ENCODE measurements around the gene DLL1.

Gene DLL1

GRCh38 chr6:170305805-170306323 is 15.0 kb upstream of the DLL1 start:
- peak overlapping the region; percentile 98 for H3K4me3 Mint-ChIP-seq
- CTCF ChIA-PET = interaction anchor here (0.7 kb wide), 1 partner anchor 8 kb away, joined by 3 read pairs; no protein-coding TSS in a partner anchor
- peak overlapping the region; percentile 52 for H3K27ac Mint-ChIP-seq
- DNase-seq = no peak
- peaks cover 34% of the 10 kb centered on the region for H3K27me3 Mint-ChIP-seq
- peaks cover 25% of the 10 kb centered on the region for H3K36me3 Mint-ChIP-seq
- H3K9me3 Mint-ChIP-seq = peaks cover 6% of the 10 kb centered on the region
- H3K4me1 Mint-ChIP-seq = peaks cover 32% of the 10 kb centered on the region

- H3K4me1 Mint-ChIP-seq = peaks cover 5% of the 10 kb centered on the region
- H3K27ac Mint-ChIP-seq = no peak overlapping the region
- H3K4me3 Mint-ChIP-seq = no peak overlapping the region
- H3K9me3 Mint-ChIP-seq = peaks cover 6% of the 10 kb centered on the region
- peaks cover 11% of the 10 kb centered on the region for H3K36me3 Mint-ChIP-seq
- DNase-seq = no peak
- H3K27me3 Mint-ChIP-seq = peaks cover 80% of the 10 kb centered on the region
- CTCF ChIA-PET = interaction anchor here (1.2 kb wide), 1 partner anchor 10 kb away, joined by 5 read pairs; no protein-coding TSS in a partner anchor
These were observed 10.3 kb upstream of the DLL1 start for GRCh38 chr6:170301184-170301583.

GRCh38 chr6:170298688-170299087 is 7.8 kb upstream of the DLL1 start:
- H3K27ac Mint-ChIP-seq = no peak overlapping the region
- peaks cover 92% of the 10 kb centered on the region for H3K27me3 Mint-ChIP-seq
- peaks cover 14% of the 10 kb centered on the region for H3K4me1 Mint-ChIP-seq
- H3K4me3 Mint-ChIP-seq = no peak overlapping the region
- peaks cover 11% of the 10 kb centered on the region for H3K36me3 Mint-ChIP-seq
- CTCF ChIA-PET = interaction anchor here (0.7 kb wide), 1 partner anchor 229 kb away, joined by 3 read pairs; no protein-coding TSS in a partner anchor
- peaks cover 6% of the 10 kb centered on the region for H3K9me3 Mint-ChIP-seq
- no peak for DNase-seq

- Mint-ChIP-seq H3K36me3 (peaks cover 11% of the 10 kb centered on the region), H3K4me3 (no peak overlapping the region), H3K4me1 (peaks cover 23% of the 10 kb centered on the region), H3K9me3 (peaks cover 6% of the 10 kb centered on the region), H3K27me3 (peaks cover 97% of the 10 kb centered on the region), H3K27ac (no peak overlapping the region)
- CTCF ChIA-PET = interaction anchor here (0.6 kb wide), 1 partner anchor 8 kb away, joined by 3 read pairs; no protein-coding TSS in a partner anchor
- no peak for DNase-seq
These were observed 6.9 kb upstream of the DLL1 start for GRCh38 chr6:170297576-170298330.

GRCh38 chr6:170296746-170297575 is 6.1 kb upstream of the DLL1 start:
- Mint-ChIP-seq H3K36me3 (peaks cover 8% of the 10 kb centered on the region), H3K4me1 (peaks cover 31% of the 10 kb centered on the region), H3K27me3 (peaks cover 99% of the 10 kb centered on the region), H3K9me3 (peaks cover 6% of the 10 kb centered on the region), H3K4me3 (no peak overlapping the region), H3K27ac (no peak overlapping the region)
- DNase-seq = no peak
- CTCF ChIA-PET = interaction anchor here (0.6 kb wide), 1 partner anchor 9 kb away, joined by 3 read pairs; no protein-coding TSS in a partner anchor

- CTCF ChIA-PET = no interaction called here
- Mint-ChIP-seq H3K9me3 (peaks cover under 1% of the 10 kb centered on the region), H3K36me3 (peaks cover 5% of the 10 kb centered on the region), H3K27ac (no peak overlapping the region), H3K4me3 (no peak overlapping the region), H3K27me3 (peaks cover 99% of the 10 kb centered on the region), H3K4me1 (peaks cover 34% of the 10 kb centered on the region)
- DNase-seq = no peak
These were observed 5.5 kb upstream of the DLL1 start for GRCh38 chr6:170296423-170296745.

- peak overlapping the region; percentile 64 for H3K4me3 Mint-ChIP-seq
- H3K27ac Mint-ChIP-seq = no peak overlapping the region
- H3K36me3 Mint-ChIP-seq = peaks cover 2% of the 10 kb centered on the region
- peaks cover 34% of the 10 kb centered on the region for H3K4me1 Mint-ChIP-seq
- H3K27me3 Mint-ChIP-seq = peaks cover 99% of the 10 kb centered on the region
- CTCF ChIA-PET = no interaction called here
- DNase-seq = peak; percentile 57
- H3K9me3 Mint-ChIP-seq = no peaks in the 10 kb centered on the region
These were observed 4.9 kb upstream of the DLL1 start for GRCh38 chr6:170295510-170296422.

- no peak for DNase-seq
- Mint-ChIP-seq H3K27ac (no peak overlapping the region), H3K9me3 (no peaks in the 10 kb centered on the region), H3K4me1 (peaks cover 39% of the 10 kb centered on the region), H3K4me3 (peak overlapping the region; percentile 43), H3K27me3 (peaks cover 99% of the 10 kb centered on the region), H3K36me3 (peaks cover 3% of the 10 kb centered on the region)
- CTCF ChIA-PET = no interaction called here
These were observed 4.1 kb upstream of the DLL1 start for GRCh38 chr6:170294813-170295509.

- H3K4me3 Mint-ChIP-seq = no peak overlapping the region
- no peak overlapping the region for H3K27ac Mint-ChIP-seq
- no peak for DNase-seq
- H3K36me3 Mint-ChIP-seq = peaks cover 2% of the 10 kb centered on the region
- CTCF ChIA-PET = interaction anchor here (0.6 to 3.4 kb wide), 4 partner anchors 9 to 504 kb away, joined by 3 to 20 read pairs (median 6); no protein-coding TSS in a partner anchor
- H3K4me1 Mint-ChIP-seq = peaks cover 40% of the 10 kb centered on the region
- peaks cover 99% of the 10 kb centered on the region for H3K27me3 Mint-ChIP-seq
- H3K9me3 Mint-ChIP-seq = no peaks in the 10 kb centered on the region
These were observed 3.4 kb upstream of the DLL1 start for GRCh38 chr6:170294298-170294730.

GRCh38 chr6:170293341-170294231 is 2.7 kb upstream of the DLL1 start:
- Mint-ChIP-seq H3K36me3 (peaks cover 2% of the 10 kb centered on the region), H3K9me3 (no peaks in the 10 kb centered on the region), H3K27ac (no peak overlapping the region), H3K4me1 (peaks cover 44% of the 10 kb centered on the region), H3K27me3 (peaks cover 99% of the 10 kb centered on the region), H3K4me3 (no peak overlapping the region)
- CTCF ChIA-PET = interaction anchor here (0.6 to 3.4 kb wide), 7 partner anchors 10 to 504 kb away, joined by 3 to 20 read pairs (median 3); no protein-coding TSS in a partner anchor
- no peak for DNase-seq

- H3K27ac Mint-ChIP-seq = no peak overlapping the region
- no peak for DNase-seq
- CTCF ChIA-PET = interaction anchor here (0.7 to 3.4 kb wide), 8 partner anchors 8 to 502 kb away, joined by 3 to 20 read pairs (median 3); no protein-coding TSS in a partner anchor
- H3K27me3 Mint-ChIP-seq = peaks cover 99% of the 10 kb centered on the region
- H3K4me1 Mint-ChIP-seq = peaks cover 49% of the 10 kb centered on the region
- no peaks in the 10 kb centered on the region for H3K9me3 Mint-ChIP-seq
- H3K36me3 Mint-ChIP-seq = peaks cover 2% of the 10 kb centered on the region
- peak overlapping the region; percentile 62 for H3K4me3 Mint-ChIP-seq
These were observed 1.7 kb upstream of the DLL1 start for GRCh38 chr6:170292407-170293158.

- CTCF ChIA-PET = interaction anchor here (0.7 to 3.4 kb wide), 5 partner anchors 8 to 501 kb away, joined by 3 to 20 read pairs (median 3); no protein-coding TSS in a partner anchor
- H3K4me1 Mint-ChIP-seq = peaks cover 49% of the 10 kb centered on the region
These were observed 1.2 kb upstream of the DLL1 start for GRCh38 chr6:170292111-170292406.

More at GRCh38 chr6:170292111-170292406, 1.2 kb upstream of the DLL1 start:
- Mint-ChIP-seq H3K27ac (no peak overlapping the region), H3K27me3 (peaks cover 99% of the 10 kb centered on the region), H3K4me3 (peak overlapping the region; percentile 62), H3K36me3 (peaks cover 2% of the 10 kb centered on the region), H3K9me3 (no peaks in the 10 kb centered on the region)
- DNase-seq = no peak
